ENCODE results near the gene ZNF525. TPM values are rescaled to one million over a fixed set of nuclear protein-coding genes. Genes with fewer than 3 reads are reported as not detected.

ZNF525 gene
- total RNA-seq, 1 experiment from 2014 or later = 37.7 TPM

GRCh38 chr19:53332484-53332883, 33.0 kb upstream of the ZNF525 start:
- Histone ChIP-seq H2BK20ac (ENCODE audit: low read depth, low read length, poor library complexity, severe bottlenecking) (no peak overlapping the region), H3K27ac (ENCODE audit: insufficient read length, low read depth, low read length) (no peak overlapping the region), H3K79me1 (ENCODE audit: insufficient read depth, low read depth, low read length, poor library complexity, severe bottlenecking) (peaks cover 3% of the 10 kb centered on the region), H3T11ph (ENCODE audit: low read length) (no peak overlapping the region), H2BK12ac (ENCODE audit: insufficient read length, low read depth, low read length) (no peak overlapping the region), H4K8ac (replicated peaks; ENCODE audit: insufficient read length, low read depth, low read length) (no peak overlapping the region), H3K56ac (ENCODE audit: insufficient read length, low read depth, low read length) (no peak overlapping the region), H3K18ac (ENCODE audit: insufficient read length, low read depth, low read length) (no peak overlapping the region), H2AFZ (ENCODE audit: low read length) (no peak overlapping the region), H4K5ac (ENCODE audit: insufficient read length, low read depth, low read length) (no peak overlapping the region), H3K9me3 (ENCODE audit: control insufficient read depth, low read depth, low read length) (no peaks in the 10 kb centered on the region), H3K27me3 (ENCODE audit: insufficient read depth, low read length) (no peaks in the 10 kb centered on the region), H2AK5ac (ENCODE audit: insufficient read length, low read length) (no peak overlapping the region), H3K9ac (ENCODE audit: extremely low read depth, insufficient read length, low read length) (no peak overlapping the region), H3K4ac (ENCODE audit: low read depth, low read length) (no peak overlapping the region), H2BK15ac (ENCODE audit: low read depth, low read length) (no peak overlapping the region), H3K14ac (ENCODE audit: insufficient read depth, low read length) (no peak overlapping the region), H4K91ac (ENCODE audit: insufficient read length, low read depth, low read length) (no peak overlapping the region), H2BK120ac (ENCODE audit: low read depth, low read length, poor library complexity, severe bottlenecking) (no peak overlapping the region), H3K23me2 (ENCODE audit: insufficient read length, low read depth, low read length, poor library complexity, severe bottlenecking) (peaks cover 4% of the 10 kb centered on the region), H4K20me1 (ENCODE audit: control insufficient read depth, insufficient read depth, insufficient read length) (no peaks in the 10 kb centered on the region), H2BK5ac (ENCODE audit: insufficient read length, low read length) (no peak overlapping the region), H3K4me2 (ENCODE audit: insufficient read depth, insufficient read length, low read length) (no peak overlapping the region), H3K23ac (ENCODE audit: insufficient read length, low read depth, low read length) (no peak overlapping the region), H3K4me1 (ENCODE audit: insufficient read depth, low read length) (no peaks in the 10 kb centered on the region; the same call in 1 of the 2 replicates), H3K79me2 (ENCODE audit: insufficient read depth, low read length) (no peaks in the 10 kb centered on the region; the same call in 1 of the 2 replicates)
- TF ChIP-seq CTCF (conservative IDR thresholded peaks at IDR 0.05) = no peak
- no peak overlapping the region for H3K27ac Mint-ChIP-seq
- H3K4me3 Mint-ChIP-seq = peak overlapping the region; percentile 90 to 94
- H3K4me1 Mint-ChIP-seq = peaks cover 13 to 15% of the 10 kb centered on the region in 2 experiments
- H3K27me3 Mint-ChIP-seq (ENCODE audit: low read depth) = peaks cover 23% of the 10 kb centered on the region
- DNase-seq = no peak
- H3K9me3 Mint-ChIP-seq = peaks cover 26 to 36% of the 10 kb centered on the region in 2 experiments
- peaks cover 4 to 15% (median 8%) of the 10 kb centered on the region in 3 experiments; a peak in 6 of 7 replicates for H3K36me3 Mint-ChIP-seq (ENCODE audit: insufficient read depth in 1 of 3, low read depth in 3 of 3)
- no CpG with 5 or more reads among the region's 14 CpGs for WGBS (ENCODE audit: extremely low coverage, insufficient read length, low lambda C conversion rate)
